ENCODE measurements around the gene LARGE1. TPM values are rescaled to one million over a fixed set of nuclear protein-coding genes. Genes with fewer than 3 reads are reported as not detected.

The LARGE1 gene
- total RNA-seq, 3 donors from 2014 or later = 23.6 to 27.8 (median 26.1) TPM

- Histone ChIP-seq H3K27ac (no peak overlapping the region), H3K9me3 (no peaks in the 10 kb centered on the region), H3K27me3 (no peaks in the 10 kb centered on the region), H3K36me3 (no peaks in the 10 kb centered on the region), H3K4me1 (peaks cover 0 to 8% of the 10 kb centered on the region in 2 donors), H3K4me3 (no peak overlapping the region)
- intact Hi-C loops (cut with DNase I; ENCODE audit: low total_unique reads) = no loop called here
- DNase-seq (ENCODE audit: low spot score in 2 of 2) = no peak
- TF ChIP-seq POLR2AphosphoS5 (IDR thresholded peaks at IDR 0.05) (no peak), CTCF (IDR thresholded peaks at IDR 0.05) (no peak), POLR2A (IDR thresholded peaks at IDR 0.05) (no peak)
These were observed 7.5 kb upstream of the LARGE1 start for GRCh38 chr22:33927752-33928151.

DNA sequence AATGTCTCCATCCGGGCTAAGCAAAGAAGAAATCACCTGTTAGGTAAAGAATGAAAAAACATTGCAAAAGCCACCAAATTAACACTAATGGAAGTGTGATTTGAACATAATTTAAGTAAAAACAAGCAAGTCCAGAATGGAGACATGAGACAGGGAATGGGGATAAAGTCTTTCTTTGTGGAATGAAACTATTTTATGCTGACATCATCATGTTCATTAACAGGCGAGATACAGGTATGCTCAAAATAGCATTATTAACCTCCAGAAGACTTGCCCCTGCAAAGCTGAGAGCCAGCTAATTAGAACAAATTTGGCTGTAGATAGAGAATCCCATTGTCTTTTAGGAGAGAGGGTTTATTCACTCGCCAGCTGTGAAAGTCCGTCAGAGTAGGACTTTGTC lies 4.9 kb upstream of the LARGE1 start:
- TF ChIP-seq POLR2A (IDR thresholded peaks at IDR 0.05) (no peak), CTCF (IDR thresholded peaks at IDR 0.05) (no peak), POLR2AphosphoS5 (IDR thresholded peaks at IDR 0.05) (no peak)
- intact Hi-C loops (cut with DNase I; ENCODE audit: low total_unique reads) = no loop called here
- no peak for DNase-seq (ENCODE audit: low spot score in 2 of 2)
- no peaks in the 10 kb centered on the region for H3K27me3 ChIP-seq
- peaks cover 0 to 11% of the 10 kb centered on the region in 2 donors for H3K4me1 ChIP-seq
- H3K9me3 ChIP-seq = no peaks in the 10 kb centered on the region
- H3K27ac ChIP-seq = no peak overlapping the region
- no peak overlapping the region for H3K4me3 ChIP-seq
- no peaks in the 10 kb centered on the region for H3K36me3 ChIP-seq

DNA sequence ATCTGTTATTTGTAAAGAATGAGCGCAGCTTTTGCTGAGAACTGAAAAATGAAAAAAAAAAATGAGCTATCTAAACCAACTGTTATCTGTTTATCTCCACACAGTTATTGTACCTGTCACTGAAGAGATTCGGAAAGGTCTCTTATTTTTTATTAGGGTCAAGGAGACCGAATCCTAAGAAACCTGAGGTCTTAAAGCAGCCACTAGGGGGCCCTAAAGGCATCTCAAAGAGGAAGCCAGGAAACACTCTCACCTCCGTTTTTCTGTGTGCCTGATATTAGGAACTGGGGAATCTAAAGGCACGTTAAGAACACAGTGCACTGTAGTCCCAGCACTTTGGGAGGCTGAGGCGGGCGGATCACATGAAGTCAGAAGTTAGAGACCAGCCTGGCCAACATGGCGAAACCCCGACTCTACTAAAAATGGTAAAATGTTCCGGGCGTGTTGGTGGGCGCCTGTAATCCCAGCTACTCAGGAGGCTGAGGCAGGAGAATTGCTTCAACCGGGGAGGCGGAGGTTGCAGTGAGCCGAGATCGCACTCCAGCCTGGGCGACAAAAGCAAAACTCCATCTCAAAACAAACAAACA lies 3.5 kb upstream of the LARGE1 start:
- TF ChIP-seq POLR2AphosphoS5 (IDR thresholded peaks at IDR 0.05) (no peak), CTCF (IDR thresholded peaks at IDR 0.05) (peak; percentile 66 to 77 (median 68))
- no peaks in the 10 kb centered on the region for H3K9me3 ChIP-seq

DNA sequence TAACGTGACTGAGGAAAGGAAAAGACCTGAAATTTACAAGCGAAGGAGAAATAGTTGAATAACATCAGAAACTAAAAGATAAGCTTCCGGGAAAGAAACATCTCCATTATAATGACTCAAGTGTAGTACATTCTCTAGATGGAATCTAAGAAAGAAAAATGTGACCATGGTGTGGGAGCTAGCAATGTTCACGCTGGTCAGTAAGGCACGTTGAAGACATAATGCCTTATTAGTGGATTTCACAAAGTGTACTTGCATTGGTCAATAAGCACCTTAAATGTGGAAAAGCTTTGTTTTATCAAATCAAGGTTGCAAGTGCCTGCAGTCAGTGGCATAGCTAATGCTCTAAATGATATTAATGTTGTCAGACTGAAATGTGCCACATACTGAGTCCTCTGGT lies 2.8 kb upstream of the LARGE1 start:
- H3K4me1 ChIP-seq = peaks cover 0 to 11% of the 10 kb centered on the region in 2 donors
- peak overlapping the region in 1 of 2 donors; percentile 80 for H3K27ac ChIP-seq
- no peaks in the 10 kb centered on the region for H3K27me3 ChIP-seq
- peak overlapping the region; percentile 62 to 90 (median 80) for H3K4me3 ChIP-seq
- TF ChIP-seq CTCF (IDR thresholded peaks at IDR 0.05) (no peak), POLR2A (IDR thresholded peaks at IDR 0.05) (no peak), POLR2AphosphoS5 (IDR thresholded peaks at IDR 0.05) (no peak)
- H3K36me3 ChIP-seq = no peaks in the 10 kb centered on the region
- H3K9me3 ChIP-seq = no peaks in the 10 kb centered on the region
- intact Hi-C loops (cut with DNase I; ENCODE audit: low total_unique reads) = no loop called here
- no peak for DNase-seq (ENCODE audit: low spot score in 2 of 2)

More for the DNA sequence above, 3.5 kb upstream of the LARGE1 start:
- Histone ChIP-seq H3K4me1 (peaks cover 0 to 11% of the 10 kb centered on the region in 2 donors), H3K4me3 (no peak overlapping the region), H3K27ac (peak overlapping the region in 1 of 2 donors; percentile 14), H3K27me3 (no peaks in the 10 kb centered on the region), H3K36me3 (no peaks in the 10 kb centered on the region)
- DNase-seq (ENCODE audit: low spot score in 2 of 2) = peak in 1 of 2 donors; percentile 64
- intact Hi-C loops (cut with DNase I; ENCODE audit: low total_unique reads) = no loop called here

- peak overlapping the region; percentile 62 to 90 (median 80) for H3K4me3 ChIP-seq
- H3K4me1 ChIP-seq = peaks cover 0 to 11% of the 10 kb centered on the region in 2 donors
- intact Hi-C loops (cut with DNase I; ENCODE audit: low total_unique reads) = no loop called here
- DNase-seq (ENCODE audit: low spot score in 2 of 2) = peak; percentile 22 to 55
- H3K9me3 ChIP-seq = no peaks in the 10 kb centered on the region
- peak overlapping the region; percentile 80 to 90 for H3K27ac ChIP-seq
- H3K36me3 ChIP-seq = no peaks in the 10 kb centered on the region
- peak in 1 of 3 donors; percentile 15 for TF ChIP-seq POLR2AphosphoS5 (IDR thresholded peaks at IDR 0.05)
- TF ChIP-seq CTCF (IDR thresholded peaks at IDR 0.05) = no peak
- H3K27me3 ChIP-seq = no peaks in the 10 kb centered on the region
These were observed 2.0 kb upstream of the LARGE1 start for GRCh38 chr22:33922349-33922681.
